DMS153 (cell line): ENCODE data around the gene TRPV4.

ENCODE experiments used
- DNase-seq: peaks from one replicate; lab custom pipeline; 2025; lab: John Stamatoyannopoulos, UW

TRPV4 gene

DNA sequence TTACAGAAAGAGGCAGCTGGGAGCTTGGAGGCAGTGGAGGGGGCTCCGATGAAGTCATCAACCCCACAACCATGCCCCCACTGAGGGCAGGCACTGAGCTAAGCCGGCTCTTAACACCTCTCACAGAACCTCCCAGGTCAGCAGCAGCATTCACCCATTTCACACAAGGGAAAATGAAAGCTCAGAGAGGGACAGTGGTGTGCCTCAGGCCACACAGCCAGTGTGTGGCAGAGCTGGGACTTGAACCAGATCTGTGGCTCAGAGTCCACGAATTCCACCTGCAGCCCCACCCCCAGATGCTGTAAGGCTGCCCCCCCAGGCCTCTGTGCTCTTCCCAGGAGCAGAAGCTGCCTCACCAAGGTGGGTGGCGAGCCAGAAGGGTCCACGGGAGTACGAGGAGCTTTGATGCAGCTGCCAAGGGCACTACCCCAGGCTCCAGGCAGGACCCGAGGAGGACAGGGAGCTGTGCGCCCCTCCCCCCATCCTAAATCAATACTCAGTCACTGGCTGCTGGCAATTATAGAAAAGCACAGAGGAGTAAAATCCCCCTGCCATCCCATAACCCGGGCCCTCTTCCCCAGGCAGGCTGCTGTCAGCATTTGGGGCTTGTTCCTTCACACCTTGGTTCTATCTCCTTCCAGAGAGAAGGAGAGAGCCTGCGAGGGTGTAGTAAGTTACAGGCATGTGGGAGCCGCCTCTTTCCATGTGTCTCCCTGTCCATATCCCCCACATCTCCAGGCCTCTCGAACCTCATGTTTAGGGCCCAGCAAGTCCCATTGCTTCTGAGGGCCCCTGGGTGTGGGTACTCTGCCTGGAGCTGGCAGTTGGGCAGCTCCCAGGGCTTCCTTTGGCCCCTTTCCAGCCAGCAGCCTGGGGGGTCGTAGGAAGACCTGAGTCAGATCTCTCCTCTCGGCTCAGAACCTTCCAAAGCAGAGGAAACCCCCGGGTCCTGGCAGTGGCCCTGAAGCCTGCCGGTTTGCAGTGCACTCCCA lies 72.0 kb downstream of the TRPV4 start:
- no peak for DNase-seq

DNA sequence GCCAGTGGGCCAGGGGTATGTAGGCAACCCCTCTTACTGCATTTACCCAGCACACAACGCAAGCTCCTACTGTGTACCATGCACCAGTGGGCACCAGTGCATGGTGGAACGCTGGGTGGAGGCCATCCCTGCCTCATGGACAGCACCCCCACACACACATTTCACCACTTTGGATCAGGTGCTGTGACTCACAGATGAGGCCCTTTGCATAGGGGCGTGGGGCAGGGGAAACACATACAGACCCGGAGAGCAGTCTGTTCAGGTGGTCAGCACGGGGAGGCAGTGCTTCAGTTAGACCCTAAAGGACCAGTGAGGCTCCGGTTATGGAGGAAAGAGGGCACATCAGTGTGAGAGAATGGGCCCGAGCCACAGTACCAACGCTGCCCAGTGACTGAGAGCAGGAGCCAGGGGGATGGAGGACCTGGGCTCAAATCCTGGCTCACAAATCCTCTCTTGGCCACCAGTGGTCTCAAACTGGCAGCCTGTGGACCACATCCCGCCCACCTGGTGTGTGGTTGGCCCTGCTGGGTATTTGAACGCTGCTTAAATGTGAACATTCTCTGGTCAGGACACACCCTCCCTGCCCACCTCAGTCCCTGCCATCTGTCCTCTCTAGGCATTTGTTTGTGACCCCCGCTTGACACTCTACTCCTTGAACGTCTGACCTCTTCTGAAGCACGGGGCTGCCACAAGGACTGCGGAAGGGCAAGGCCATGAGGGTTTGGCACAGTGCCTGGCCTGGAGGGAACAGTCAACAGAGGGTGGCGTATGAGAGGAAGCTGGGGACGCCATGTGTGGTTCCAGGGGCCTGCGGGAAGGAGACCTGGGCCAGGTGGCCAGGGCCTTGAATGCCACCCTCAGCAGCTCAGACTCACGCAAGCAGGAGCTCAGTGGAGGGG lies 72.9 kb downstream of the TRPV4 start:
- peak; percentile 23 for DNase-seq

GRCh38 chr12:109759595-109759994 lies 73.6 kb downstream of the TRPV4 start:
- no peak for DNase-seq

- DNase-seq, result no peak
Observed at GRCh38 chr12:109758426-109759420, 74.5 kb downstream of the TRPV4 start.

GRCh38 chr12:109757671-109758265 lies 75.4 kb downstream of the TRPV4 start:
- no peak for DNase-seq

- DNase-seq, result no peak
Observed at GRCh38 chr12:109756457-109756856, 76.7 kb downstream of the TRPV4 start.

- no peak for DNase-seq
Observed at GRCh38 chr12:109753959-109754358, 79.2 kb downstream of the TRPV4 start.

- no peak for DNase-seq
Observed at GRCh38 chr12:109753054-109753401, 80.2 kb downstream of the TRPV4 start.

- DNase-seq, result no peak
Observed at GRCh38 chr12:109752117-109753053, 80.8 kb downstream of the TRPV4 start.

DNA sequence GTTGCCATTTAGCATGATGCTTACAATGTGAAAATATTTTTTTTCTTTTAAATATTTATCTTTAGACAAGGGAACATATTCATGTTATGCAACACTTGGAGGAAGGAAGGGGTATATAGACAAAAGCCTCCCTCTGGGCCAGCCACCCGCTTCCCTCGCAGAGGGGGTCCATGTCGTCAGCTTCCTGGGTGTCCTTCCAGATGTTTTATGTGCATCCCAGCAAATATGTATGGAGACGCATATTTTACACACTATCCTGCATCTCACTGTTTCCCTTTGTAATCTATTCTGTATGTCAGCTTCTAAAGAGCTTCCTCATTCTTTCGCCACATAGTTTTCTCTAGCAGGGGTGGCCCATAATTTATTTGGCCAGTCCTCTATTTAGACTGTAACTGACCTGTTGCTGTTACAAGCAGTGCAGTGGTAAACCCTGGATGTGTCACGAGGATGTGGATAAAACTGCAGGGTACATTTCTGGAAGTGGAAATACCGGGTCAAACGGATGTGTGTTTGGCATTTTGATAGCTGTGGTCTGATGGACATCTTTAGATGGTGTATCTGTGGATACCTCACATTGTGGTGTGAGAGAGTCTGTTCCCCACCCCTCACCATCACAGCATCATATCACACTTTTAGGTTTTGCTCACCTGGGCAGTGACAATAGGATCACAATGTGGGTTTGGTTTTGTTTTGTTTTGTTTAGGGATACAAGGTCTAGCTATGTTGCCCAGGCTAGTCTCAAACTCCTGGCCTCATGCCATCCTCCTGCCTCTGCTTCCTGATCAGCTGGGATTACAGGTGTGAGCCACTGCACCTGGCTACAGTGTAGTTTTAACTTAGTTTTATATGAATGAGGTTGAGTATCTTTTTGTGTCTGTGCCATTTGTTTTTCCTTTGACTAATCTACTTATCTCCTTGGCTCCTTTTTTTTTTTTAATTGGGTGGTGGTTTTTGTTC lies 87.9 kb downstream of the TRPV4 start:
- peak; percentile 19 for DNase-seq

DNA sequence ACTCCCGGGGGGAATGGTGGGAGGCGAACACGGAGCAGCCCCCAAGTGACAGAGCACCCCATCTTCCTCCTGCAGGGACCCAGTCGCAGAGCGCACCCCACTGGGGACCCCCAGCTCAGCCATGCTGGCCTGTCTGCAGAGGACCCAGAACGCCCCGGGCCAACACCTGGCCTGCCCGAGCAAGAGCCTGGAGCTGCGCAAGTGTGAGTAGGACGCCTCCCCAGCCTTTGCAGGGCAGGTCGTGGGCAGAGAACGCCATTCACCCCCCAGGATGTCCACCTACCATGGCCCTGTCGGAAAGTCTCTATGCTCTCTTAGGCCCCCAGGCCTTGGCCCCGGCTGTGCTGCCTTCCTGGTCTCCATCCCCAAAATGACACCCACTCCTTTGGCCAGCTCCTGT lies 89.2 kb downstream of the TRPV4 start:
- DNase-seq, result no peak

- DNase-seq, result no peak
Observed at GRCh38 chr12:109743076-109743910, 89.9 kb downstream of the TRPV4 start.

- no peak for DNase-seq
Observed at GRCh38 chr12:109741970-109742703, 91.1 kb downstream of the TRPV4 start.

DNA sequence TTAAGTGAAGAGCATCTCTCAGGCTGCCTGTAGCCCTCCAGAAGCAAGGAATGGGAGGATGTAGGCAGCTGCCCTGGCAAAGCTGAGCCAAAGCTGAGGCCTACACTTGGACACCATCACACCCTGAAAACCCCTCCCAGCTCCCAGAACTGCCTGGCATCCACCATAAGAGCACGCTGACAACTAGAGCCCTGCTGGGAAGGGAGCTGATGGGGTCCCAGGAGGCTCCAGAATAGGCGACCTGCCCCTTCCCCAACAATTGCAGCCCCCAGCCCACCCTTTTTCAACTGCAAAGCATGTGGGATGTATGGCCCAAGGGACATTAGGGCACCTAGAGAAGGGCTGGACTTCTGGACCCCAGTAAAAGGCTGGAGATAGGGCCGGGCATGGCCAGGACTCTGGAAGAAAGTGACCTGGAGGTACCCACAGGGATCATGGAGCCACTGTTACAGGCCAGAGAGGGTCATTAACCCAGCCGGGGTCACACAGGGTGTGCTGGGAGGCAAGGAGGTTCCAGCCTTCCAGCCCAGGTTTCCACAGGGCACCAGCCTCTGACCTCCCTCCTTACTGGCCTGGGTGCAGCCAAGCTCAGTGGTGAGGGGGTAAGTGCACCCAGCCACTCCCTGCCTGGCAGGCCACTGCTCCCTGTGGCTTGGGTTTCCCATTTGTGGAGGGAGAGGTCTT lies 91.8 kb downstream of the TRPV4 start:
- DNase-seq, result no peak

DNA sequence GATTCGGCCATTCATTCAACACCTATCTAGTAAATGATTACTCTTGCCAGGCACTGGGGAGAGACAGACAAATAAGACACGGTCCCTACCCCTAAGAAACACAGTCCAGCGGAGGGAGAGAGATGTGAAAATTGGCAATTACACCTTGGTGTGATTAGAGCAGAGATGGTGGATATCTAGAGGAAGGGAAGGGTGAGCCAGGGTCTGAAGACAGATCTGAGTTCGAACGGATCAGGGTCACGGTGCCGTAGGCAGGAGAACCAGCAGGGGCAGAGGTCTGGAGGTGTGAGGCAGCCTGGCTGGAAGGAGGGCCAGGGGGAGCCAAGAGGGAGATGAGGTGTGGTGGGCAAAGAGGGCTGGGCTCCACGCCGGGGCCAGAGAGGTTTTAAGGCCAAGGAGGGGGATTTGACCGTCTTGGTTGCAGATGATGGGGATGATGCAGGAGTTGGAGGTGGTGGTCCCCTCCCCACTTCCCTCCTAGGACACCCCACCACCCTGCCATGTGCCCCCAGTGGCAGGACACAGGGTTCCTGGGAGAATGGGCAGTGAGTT lies 92.4 kb downstream of the TRPV4 start:
- DNase-seq, result no peak
